Liver (tissue), 3 donors: ENCODE results near the gene AP1G1.

Experiments
- EGR1 ChIP-seq, 2 donors: IDR thresholded peaks; 2 replicates each; pipeline ENCODE4 v1.6.1; 2016 to 2018; ENCODE audit warnings: antibody characterized with exemption in 2 of 2, low read depth in 2 of 2
- FOXA1 ChIP-seq: IDR thresholded peaks from 2 replicates; pipeline ENCODE4 v1.6.1; 2016; ENCODE audit warnings: antibody characterized with exemption
- GABPA ChIP-seq, 2 donors: IDR thresholded peaks in 1 of 2; conservative IDR thresholded peaks in 1 of 2; 2 replicates each; pipeline ENCODE4 v1.6.1; 2016; ENCODE audit warnings: antibody characterized with exemption in 2 of 2, mild to moderate bottlenecking in 1 of 2, moderate library complexity in 1 of 2
- HNF4G ChIP-seq: IDR thresholded peaks from 2 replicates; pipeline ENCODE4 v1.6.1; 2016; ENCODE audit warnings: antibody characterized with exemption
- JUND ChIP-seq, 2 donors: IDR thresholded peaks; 2 replicates each; pipeline ENCODE4 v1.6.1; 2016; ENCODE audit warnings: antibody characterized with exemption in 2 of 2
- RAD21 ChIP-seq, 2 donors: IDR thresholded peaks; 2 replicates each; pipeline ENCODE4 v1.6.1; 2016; ENCODE audit warnings: antibody characterized with exemption in 2 of 2, mild to moderate bottlenecking in 2 of 2
- TAF1 ChIP-seq: conservative IDR thresholded peaks from 2 replicates; pipeline ENCODE4 v1.6.1; 2016; ENCODE audit warnings: antibody characterized with exemption, mild to moderate bottlenecking
- YY1 ChIP-seq: IDR thresholded peaks from 2 replicates; pipeline ENCODE4 v1.6.1; 2016; ENCODE audit warnings: antibody characterized with exemption, mild to moderate bottlenecking
- TF ChIP-seq, protein P1 (sequence below): fragments of 150-350 bp; IDR thresholded peaks from 2 replicates; pipeline ENCODE4 v1.5.1; 2017; ENCODE audit warnings: improper control_type of control experiment, low read depth, low read length; ENCODE audit not compliant: missing input control
- TF ChIP-seq, protein P2 (sequence below): IDR thresholded peaks from 2 replicates; pipeline ENCODE4 v1.6.1; 2016; ENCODE audit warnings: antibody characterized with exemption
- TF ChIP-seq, protein P3 (sequence below): IDR thresholded peaks from 2 replicates; pipeline ENCODE4 v1.6.1; 2016; ENCODE audit warnings: antibody characterized with exemption, mild to moderate bottlenecking
- TF ChIP-seq, protein P4 (sequence below): IDR thresholded peaks from 2 replicates; pipeline ENCODE4 v1.6.1; 2016; ENCODE audit warnings: antibody characterized with exemption
- donor health status: healthy.
- donor health status: healthy.

- TF ChIP-seq, protein P1, sequence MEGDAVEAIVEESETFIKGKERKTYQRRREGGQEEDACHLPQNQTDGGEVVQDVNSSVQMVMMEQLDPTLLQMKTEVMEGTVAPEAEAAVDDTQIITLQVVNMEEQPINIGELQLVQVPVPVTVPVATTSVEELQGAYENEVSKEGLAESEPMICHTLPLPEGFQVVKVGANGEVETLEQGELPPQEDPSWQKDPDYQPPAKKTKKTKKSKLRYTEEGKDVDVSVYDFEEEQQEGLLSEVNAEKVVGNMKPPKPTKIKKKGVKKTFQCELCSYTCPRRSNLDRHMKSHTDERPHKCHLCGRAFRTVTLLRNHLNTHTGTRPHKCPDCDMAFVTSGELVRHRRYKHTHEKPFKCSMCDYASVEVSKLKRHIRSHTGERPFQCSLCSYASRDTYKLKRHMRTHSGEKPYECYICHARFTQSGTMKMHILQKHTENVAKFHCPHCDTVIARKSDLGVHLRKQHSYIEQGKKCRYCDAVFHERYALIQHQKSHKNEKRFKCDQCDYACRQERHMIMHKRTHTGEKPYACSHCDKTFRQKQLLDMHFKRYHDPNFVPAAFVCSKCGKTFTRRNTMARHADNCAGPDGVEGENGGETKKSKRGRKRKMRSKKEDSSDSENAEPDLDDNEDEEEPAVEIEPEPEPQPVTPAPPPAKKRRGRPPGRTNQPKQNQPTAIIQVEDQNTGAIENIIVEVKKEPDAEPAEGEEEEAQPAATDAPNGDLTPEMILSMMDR, result no peak
- TF ChIP-seq YY1 (no peak), FOXA1 (no peak), TAF1 (no peak), GABPA (IDR thresholded peaks at IDR 0.05 in 1 of 2, conservative IDR thresholded peaks at IDR 0.05 in 1 of 2) (no peak), EGR1 (IDR thresholded peaks at IDR 0.05; ENCODE audit: low read depth in 2 of 2) (no peak), RAD21 (IDR thresholded peaks at IDR 0.05) (no peak), JUND (IDR thresholded peaks at IDR 0.05) (no peak), HNF4G (no peak)
- TF ChIP-seq, protein P2, sequence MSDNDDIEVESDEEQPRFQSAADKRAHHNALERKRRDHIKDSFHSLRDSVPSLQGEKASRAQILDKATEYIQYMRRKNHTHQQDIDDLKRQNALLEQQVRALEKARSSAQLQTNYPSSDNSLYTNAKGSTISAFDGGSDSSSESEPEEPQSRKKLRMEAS, result no peak
- TF ChIP-seq, protein P3, sequence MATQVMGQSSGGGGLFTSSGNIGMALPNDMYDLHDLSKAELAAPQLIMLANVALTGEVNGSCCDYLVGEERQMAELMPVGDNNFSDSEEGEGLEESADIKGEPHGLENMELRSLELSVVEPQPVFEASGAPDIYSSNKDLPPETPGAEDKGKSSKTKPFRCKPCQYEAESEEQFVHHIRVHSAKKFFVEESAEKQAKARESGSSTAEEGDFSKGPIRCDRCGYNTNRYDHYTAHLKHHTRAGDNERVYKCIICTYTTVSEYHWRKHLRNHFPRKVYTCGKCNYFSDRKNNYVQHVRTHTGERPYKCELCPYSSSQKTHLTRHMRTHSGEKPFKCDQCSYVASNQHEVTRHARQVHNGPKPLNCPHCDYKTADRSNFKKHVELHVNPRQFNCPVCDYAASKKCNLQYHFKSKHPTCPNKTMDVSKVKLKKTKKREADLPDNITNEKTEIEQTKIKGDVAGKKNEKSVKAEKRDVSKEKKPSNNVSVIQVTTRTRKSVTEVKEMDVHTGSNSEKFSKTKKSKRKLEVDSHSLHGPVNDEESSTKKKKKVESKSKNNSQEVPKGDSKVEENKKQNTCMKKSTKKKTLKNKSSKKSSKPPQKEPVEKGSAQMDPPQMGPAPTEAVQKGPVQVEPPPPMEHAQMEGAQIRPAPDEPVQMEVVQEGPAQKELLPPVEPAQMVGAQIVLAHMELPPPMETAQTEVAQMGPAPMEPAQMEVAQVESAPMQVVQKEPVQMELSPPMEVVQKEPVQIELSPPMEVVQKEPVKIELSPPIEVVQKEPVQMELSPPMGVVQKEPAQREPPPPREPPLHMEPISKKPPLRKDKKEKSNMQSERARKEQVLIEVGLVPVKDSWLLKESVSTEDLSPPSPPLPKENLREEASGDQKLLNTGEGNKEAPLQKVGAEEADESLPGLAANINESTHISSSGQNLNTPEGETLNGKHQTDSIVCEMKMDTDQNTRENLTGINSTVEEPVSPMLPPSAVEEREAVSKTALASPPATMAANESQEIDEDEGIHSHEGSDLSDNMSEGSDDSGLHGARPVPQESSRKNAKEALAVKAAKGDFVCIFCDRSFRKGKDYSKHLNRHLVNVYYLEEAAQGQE, result no peak
- TF ChIP-seq, protein P4, sequence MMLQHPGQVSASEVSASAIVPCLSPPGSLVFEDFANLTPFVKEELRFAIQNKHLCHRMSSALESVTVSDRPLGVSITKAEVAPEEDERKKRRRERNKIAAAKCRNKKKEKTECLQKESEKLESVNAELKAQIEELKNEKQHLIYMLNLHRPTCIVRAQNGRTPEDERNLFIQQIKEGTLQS, result no peak
These were observed 28.0 kb downstream of the AP1G1 start for GRCh38 chr16:71780521-71781089.
